ENCODE data around the gene ARID3B. TPM values are rescaled to one million over a fixed set of nuclear protein-coding genes. Genes with fewer than 3 reads are reported as not detected.

ARID3B gene
- total and polyA plus RNA-seq, 2 of the 13 experiments (the other 11 are each of a cell fraction or from before 2014, with no cell fraction given) = 5.3 to 12.8 TPM

DNA sequence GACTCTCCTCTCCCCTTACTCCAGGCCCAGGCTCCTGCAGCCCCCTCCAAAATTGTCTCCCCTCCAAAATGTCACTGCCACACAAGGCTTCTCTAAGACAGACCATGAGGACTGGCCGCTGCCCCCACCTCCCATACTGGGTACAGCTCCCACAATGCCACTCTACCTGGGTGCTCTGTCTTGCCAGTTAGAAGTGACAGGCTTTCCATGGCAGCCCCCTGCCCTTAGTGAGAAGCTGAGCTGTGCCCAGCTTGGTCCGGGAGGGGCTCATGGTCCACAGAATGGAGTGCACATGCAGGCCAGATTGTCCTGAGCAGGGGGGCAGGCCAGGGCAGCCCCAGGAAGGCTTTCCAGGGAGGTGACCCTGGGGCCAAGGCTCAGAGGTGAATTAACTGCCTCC lies 71.7 kb downstream of the ARID3B start (continued):
- TF ChIP-seq, protein P1, sequence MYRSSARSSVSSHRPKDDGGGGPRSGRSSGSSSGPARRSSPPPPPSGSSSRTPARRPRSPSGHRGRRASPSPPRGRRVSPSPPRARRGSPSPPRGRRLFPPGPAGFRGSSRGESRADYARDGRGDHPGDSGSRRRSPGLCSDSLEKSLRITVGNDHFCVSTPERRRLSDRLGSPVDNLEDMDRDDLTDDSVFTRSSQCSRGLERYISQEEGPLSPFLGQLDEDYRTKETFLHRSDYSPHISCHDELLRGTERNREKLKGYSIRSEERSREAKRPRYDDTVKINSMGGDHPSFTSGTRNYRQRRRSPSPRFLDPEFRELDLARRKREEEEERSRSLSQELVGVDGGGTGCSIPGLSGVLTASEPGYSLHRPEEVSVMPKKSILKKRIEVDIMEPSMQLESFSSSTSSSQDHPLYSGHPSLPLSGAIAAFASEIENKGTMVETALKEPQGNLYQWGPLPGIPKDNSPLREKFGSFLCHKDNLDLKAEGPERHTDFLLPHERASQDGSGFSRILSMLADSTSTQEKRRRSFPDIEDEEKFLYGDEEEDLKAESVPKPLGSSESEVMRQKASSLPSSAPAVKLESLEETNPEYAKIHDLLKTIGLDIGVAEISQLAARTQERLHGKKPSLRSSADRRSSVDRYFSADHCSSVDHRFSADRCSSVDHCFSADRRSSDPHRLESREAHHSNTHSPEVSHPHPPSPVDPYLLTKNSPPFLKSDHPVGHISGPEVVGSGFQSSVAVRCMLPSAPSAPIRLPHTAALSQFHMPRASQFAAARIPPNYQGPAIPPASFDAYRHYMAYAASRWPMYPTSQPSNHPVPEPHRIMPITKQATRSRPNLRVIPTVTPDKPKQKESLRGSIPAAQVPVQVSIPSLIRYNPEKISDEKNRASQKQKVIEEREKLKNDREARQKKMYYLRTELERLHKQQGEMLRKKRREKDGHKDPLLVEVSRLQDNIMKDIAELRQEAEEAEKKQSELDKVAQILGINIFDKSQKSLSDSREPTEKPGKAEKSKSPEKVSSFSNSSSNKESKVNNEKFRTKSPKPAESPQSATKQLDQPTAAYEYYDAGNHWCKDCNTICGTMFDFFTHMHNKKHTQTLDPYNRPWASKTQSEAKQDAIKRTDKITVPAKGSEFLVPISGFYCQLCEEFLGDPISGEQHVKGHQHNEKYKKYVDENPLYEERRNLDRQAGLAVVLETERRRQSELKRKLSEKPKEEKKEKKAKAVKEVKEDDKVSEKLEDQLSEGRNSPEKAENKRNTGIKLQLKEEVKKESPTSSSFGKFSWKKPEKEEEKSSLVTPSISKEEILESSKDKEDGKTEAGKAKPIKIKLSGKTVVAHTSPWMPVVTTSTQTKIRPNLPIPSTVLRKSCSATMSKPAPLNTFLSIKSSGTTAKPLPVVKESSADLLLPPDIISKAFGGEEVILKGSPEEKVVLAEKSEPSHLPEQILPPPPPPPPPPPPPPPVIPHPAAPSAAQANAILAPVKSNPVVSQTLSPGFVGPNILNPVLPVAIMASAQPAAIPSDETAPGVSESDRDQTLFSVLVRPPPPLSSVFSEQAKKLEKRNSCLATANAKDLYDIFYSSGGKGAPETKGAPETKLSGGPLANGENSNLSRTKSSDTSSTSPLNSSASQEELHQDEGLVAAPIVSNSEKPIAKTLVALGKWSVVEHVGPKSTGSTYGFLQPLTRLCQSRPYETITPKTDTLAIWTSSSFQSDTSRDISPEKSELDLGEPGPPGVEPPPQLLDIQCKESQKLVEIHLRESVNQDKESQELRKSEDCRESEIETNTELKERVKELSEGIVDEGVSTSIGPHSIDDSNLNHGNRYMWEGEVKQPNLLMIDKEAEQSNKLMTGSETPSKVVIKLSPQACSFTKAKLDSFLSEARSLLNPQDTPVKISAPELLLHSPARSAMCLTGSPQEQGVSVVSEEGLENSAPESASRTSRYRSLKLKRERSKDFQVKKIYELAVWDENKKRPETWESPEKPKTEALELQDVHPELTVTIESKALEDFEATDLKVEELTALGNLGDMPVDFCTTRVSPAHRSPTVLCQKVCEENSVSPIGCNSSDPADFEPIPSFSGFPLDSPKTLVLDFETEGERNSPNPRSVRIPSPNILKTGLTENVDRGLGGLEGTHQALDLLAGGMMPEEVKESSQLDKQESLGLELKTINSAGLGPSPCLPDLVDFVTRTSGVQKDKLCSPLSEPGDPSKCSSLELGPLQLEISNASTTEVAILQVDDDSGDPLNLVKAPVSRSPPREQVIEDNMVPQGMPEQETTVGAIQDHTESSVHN (CRISPR knock-in tag; IDR thresholded peaks at IDR 0.05) = no peak
- TF ChIP-seq ATAD3A (CRISPR knock-in tag; IDR thresholded peaks at IDR 0.05) (no peak), ZNF768 (CRISPR knock-in tag; IDR thresholded peaks at IDR 0.05) (no peak), ARNT2 (CRISPR knock-in tag; IDR thresholded peaks at IDR 0.05; ENCODE audit: low read depth) (no peak), ZNF292 (CRISPR knock-in tag; IDR thresholded peaks at IDR 0.05; ENCODE audit: borderline replicate concordance, low read depth) (no peak), ARHGAP35 (CRISPR knock-in tag; IDR thresholded peaks at IDR 0.05; ENCODE audit: borderline replicate concordance) (no peak), NONO (IDR thresholded peaks at IDR 0.05) (no peak), NONO (CRISPR knock-in tag; conservative IDR thresholded peaks at IDR 0.05) (no peak), TEF (CRISPR knock-in tag; IDR thresholded peaks at IDR 0.05) (no peak), CEBPG (CRISPR knock-in tag; IDR thresholded peaks at IDR 0.05) (no peak), ZBTB20 (CRISPR knock-in tag; IDR thresholded peaks at IDR 0.05; ENCODE audit: borderline replicate concordance, low read depth) (no peak), NR1H2 (CRISPR knock-in tag; IDR thresholded peaks at IDR 0.05; ENCODE audit: borderline replicate concordance, low read depth) (no peak), ZNF12 (CRISPR knock-in tag; IDR thresholded peaks at IDR 0.05) (no peak)

Data from HepG2 (cell line).